Measurements from ENCODE around the gene EXTL1. TPM values are rescaled to one million over a fixed set of nuclear protein-coding genes. Genes with fewer than 3 reads are reported as not detected.

EXTL1 gene, protein sequence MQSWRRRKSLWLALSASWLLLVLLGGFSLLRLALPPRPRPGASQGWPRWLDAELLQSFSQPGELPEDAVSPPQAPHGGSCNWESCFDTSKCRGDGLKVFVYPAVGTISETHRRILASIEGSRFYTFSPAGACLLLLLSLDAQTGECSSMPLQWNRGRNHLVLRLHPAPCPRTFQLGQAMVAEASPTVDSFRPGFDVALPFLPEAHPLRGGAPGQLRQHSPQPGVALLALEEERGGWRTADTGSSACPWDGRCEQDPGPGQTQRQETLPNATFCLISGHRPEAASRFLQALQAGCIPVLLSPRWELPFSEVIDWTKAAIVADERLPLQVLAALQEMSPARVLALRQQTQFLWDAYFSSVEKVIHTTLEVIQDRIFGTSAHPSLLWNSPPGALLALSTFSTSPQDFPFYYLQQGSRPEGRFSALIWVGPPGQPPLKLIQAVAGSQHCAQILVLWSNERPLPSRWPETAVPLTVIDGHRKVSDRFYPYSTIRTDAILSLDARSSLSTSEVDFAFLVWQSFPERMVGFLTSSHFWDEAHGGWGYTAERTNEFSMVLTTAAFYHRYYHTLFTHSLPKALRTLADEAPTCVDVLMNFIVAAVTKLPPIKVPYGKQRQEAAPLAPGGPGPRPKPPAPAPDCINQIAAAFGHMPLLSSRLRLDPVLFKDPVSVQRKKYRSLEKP
- 0.52 and 0.56 TPM in 2 replicates for total RNA-seq

GRCh38 chr1:26021647-26022403, at the start of gene EXTL1:
Gene EXTL1, plus strand, starts transcription at chr1:26021775. Its CDS starts 872 bp downstream, at chr1:26022647.

GRCh38 chr1:25997828-25998761, 23.5 kb upstream of the EXTL1 start, which contains the start of gene PAFAH2:
Gene PAFAH2, minus strand, starts transcription at chr1:25998063. Its CDS starts 7,247 bp downstream, at chr1:25990816.

DNA sequence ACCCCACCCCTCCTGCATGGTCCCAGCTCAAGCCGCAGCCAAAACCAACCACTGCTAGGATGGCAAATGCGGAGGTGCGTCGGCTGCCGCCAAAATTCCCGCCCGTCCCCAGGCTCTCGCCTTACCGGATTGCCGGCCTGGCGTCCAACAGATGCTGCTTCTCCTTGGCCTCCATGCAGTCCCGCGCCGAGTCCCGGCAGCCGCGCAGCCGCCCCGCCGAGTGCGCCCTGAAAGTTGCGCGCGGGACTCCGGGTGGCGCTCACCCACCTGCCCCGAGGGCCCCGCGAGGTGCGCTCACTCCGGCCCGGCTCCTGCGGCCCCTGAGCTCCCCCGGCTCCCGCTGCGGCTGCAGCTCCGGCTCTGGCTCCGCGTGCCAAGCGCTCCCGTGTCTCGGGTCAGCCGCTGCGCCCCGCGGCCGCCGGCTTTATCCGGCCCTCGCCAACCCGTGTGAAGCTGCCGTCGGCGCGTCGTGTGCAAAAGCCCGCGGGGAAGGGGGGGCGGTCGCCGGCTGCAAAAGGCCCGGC, 24.2 kb downstream of the EXTL1 start, which contains the start of gene SLC30A2:
TSS of gene SLC30A2 (minus strand) at position 397 of the 524 bp plus-strand sequence. CDS start at position 175, 222 bp downstream.

GRCh38 chr1:26067432-26067911, 45.9 kb downstream of the EXTL1 start, which contains the start of gene TRIM63:
Gene TRIM63, minus strand, starts transcription at chr1:26067630. Its CDS starts 136 bp downstream, at chr1:26067494.

Other genes starting within 250 kb of the EXTL1 start
- 63.1 and 106 TPM in 2 replicates for gene SELENON, start 221.6 kb upstream of the EXTL1 start, total RNA-seq
- 38.8 and 66.0 TPM in 2 replicates for gene MTFR1L, start 201.8 kb upstream of the EXTL1 start, total RNA-seq
- gene AUNIP, start 162.3 kb upstream of the EXTL1 start, total RNA-seq: 2.7 and 3.2 TPM in 2 replicates
- gene PAQR7, start 146.1 kb upstream of the EXTL1 start, total RNA-seq: 14.1 and 15.3 TPM in 2 replicates
- 95.9 and 137 TPM in 2 replicates for gene STMN1, start 115.4 kb upstream of the EXTL1 start, total RNA-seq
- 6.6 and 8.3 TPM in 2 replicates for gene PAFAH2, start 23.7 kb upstream of the EXTL1 start, total RNA-seq
- gene SLC30A2, start 24.3 kb downstream of the EXTL1 start, total RNA-seq: not detected in 2 replicates
- gene TRIM63, start 45.9 kb downstream of the EXTL1 start, total RNA-seq: not detected in 2 replicates
- 2.7 and 5.9 TPM in 2 replicates for gene PDIK1L, start 90.0 kb downstream of the EXTL1 start, total RNA-seq
- gene FAM110D, start 137.3 kb downstream of the EXTL1 start, total RNA-seq: under 0.01 TPM in 1 of 2 replicates, not detected in the other
- gene C1orf232, start 147.2 kb downstream of the EXTL1 start, total RNA-seq: not detected in 2 replicates
- gene ZNF593, start 148.1 kb downstream of the EXTL1 start, total RNA-seq: 36.7 and 51.8 TPM in 2 replicates
- gene ZNF593OS, start 150.1 kb downstream of the EXTL1 start, total RNA-seq: not detected in 2 replicates
- gene CNKSR1, start 155.7 kb downstream of the EXTL1 start, total RNA-seq: 0.52 TPM in 1 of 2 replicates, not detected in the other
- gene CATSPER4, start 168.8 kb downstream of the EXTL1 start, total RNA-seq: not detected in 2 replicates
- 4.6 and 5.4 TPM in 2 replicates for gene CEP85, start 212.4 kb downstream of the EXTL1 start, total RNA-seq

Data from epithelial cell of alveolus of lung (primary cell).